Inflammatory macrophage (primary cell): ENCODE measurements around the gene EYA4.
A peak's percentile ranks its signal among the peaks of the same experiment; 100 is the strongest.

Experiments
- DNase-seq, 2 donors: peaks; one replicate each; pipeline ENCODE4 v3.0.0-alpha.2; 2020 to 2022

EYA4 gene

DNA sequence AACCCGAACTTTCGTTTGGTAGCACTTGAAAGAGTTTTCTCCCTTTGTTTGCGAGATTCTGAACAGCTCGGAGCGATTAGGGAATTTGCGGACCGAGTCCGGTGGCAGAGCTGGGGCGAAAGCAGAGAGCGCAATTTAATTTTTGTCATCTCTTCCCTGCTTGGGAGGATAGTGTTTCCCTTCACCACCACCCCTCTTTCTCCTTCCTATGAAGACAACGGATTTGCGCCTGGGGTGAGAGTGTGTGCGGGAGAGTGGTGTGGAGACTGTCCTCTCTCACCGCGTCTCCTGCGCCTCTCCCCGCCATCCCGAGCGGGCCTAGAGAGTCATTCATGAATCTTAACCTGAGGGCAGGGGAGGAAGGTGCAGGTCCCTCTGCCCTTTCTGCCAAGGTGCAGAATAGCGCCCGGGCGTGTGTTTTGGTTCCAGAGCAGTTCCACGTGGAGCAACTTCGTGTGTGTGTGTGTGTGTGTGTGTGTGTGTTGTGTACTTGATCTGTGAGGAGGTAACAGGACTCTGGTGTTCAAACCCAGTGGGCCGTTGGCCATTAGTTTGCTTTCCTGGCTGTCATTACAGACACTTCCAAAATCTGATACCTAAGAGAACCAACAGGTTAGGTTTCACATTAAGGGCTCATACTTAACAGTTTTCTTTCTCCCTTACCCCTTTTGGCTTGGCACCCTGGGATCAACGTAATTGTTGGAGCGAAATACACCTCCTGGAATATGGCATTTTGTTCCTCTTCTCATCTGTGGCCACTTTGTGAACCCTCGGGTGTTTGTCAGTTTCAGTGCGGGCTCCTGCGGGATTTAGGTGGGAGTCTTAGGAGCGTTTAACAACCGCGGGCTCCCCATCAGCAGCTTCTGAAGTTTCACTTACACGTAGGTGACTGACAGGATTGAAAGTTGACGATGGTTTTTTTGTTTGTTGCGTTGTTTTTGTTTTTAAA is 1.8 kb downstream of the EYA4 start:
- no peak for DNase-seq

- no peak for DNase-seq
Observed at GRCh38 chr6:133243723-133244305, 2.7 kb downstream of the EYA4 start.

GRCh38 chr6:133244519-133244918 is 3.4 kb downstream of the EYA4 start:
- no peak for DNase-seq

- DNase-seq: no peak
Observed at GRCh38 chr6:133245007-133245406, 3.9 kb downstream of the EYA4 start.

- no peak for DNase-seq
Observed at GRCh38 chr6:133245422-133245903, 4.3 kb downstream of the EYA4 start.

- DNase-seq: no peak
Observed at GRCh38 chr6:133247581-133247980, 6.4 kb downstream of the EYA4 start.

- no peak for DNase-seq
Observed at GRCh38 chr6:133248241-133249001, 7.3 kb downstream of the EYA4 start.

GRCh38 chr6:133251688-133252087 is 10.5 kb downstream of the EYA4 start:
- no peak for DNase-seq

DNA sequence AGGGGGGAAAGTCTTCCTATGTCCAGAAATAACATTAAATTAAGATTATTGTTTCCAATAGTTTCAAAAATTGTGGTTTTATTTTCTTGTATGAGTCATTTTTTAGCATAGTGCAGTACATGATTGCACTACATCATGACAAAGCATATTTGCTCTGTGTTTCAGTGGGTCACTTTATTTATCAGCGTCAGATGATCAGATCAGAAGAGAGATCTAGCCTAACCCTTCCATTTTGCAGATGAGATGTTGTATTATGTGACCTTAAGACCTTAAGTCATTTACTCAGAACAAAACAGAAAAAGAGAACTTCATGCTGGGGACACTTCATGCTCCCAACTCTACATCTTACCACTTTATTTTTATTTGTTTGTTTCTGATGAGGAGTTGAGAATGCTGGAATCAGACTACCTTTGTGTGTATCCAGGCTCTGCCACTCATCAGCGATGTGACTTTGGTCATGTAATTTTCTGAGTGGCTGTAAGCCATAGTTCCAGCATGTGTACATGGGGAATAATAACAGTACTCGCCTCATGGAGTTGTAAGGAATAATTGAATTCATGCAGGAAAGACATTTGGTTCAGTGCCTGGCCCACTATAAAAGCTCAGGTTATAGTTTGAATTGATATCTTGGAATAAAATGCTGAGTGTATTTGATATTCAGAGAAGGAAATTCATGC is 13.5 kb downstream of the EYA4 start:
- DNase-seq: peak in 1 of 2 donors; percentile 8

- no peak for DNase-seq
Observed at GRCh38 chr6:133257545-133258105, 16.5 kb downstream of the EYA4 start.

DNA sequence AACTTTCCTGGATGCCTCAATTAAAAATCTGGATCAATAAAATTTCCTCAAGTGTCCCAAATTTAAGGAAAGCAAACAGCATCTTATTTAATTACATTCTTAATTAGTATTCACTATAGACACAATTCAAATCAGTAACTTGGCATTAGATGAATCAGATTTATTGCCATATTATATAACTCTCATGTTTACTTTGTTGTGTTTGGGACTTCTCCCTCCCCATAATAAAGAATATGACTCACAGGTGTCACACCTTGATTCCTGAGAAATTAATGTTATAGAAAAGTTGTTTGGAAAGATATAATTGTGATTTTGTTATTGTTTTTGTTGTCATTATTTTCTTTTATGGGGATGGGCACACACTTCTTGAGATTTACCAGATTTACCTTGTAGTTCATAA is 18.4 kb downstream of the EYA4 start:
- no peak for DNase-seq

DNA sequence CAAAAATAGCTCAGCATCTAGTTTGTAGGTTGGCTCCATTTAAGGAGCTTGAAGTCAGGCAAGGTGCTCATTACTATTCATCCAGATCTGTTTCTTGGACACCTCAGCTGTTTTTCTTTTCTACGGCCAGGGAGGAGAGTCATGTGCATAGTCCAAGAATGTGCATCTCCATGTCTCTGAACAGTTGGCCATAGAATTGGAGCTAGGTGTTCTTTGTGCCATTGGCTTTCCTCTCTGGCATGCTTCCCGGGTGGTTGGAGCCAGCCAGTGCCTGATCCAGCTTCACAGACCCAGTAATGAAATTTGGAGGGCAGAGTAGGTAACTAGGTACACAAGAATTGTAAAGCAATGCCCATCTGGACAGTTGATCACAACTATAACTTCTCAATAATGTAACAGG is 21.6 kb downstream of the EYA4 start:
- DNase-seq: no peak

- DNase-seq: no peak
Observed at GRCh38 chr6:133265066-133265465, 23.9 kb downstream of the EYA4 start.

DNA sequence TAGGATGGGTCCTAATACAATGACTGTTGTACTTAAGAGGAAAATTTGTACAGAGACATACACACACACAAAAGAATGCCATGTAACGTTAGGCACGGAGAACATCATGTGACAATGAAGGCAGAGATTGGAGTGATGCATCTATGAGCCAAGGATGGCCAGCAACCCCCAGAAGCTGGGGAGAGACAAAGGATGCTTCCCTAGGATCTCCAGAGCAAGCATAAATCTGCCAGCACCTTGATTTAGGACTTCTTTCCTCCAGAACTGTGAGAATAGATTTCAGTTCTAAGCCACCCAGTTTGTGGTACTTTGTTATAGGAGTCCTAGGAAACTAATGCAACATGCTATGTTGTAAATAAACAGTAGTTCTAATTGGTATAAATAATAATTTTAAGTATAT is 25.0 kb downstream of the EYA4 start:
- no peak for DNase-seq

GRCh38 chr6:133268621-133269020 is 27.5 kb downstream of the EYA4 start:
- no peak for DNase-seq

- DNase-seq: no peak
Observed at GRCh38 chr6:133274813-133275212, 33.7 kb downstream of the EYA4 start.

- DNase-seq: no peak
Observed at GRCh38 chr6:133275213-133275612, 34.1 kb downstream of the EYA4 start.

- DNase-seq: no peak
Observed at GRCh38 chr6:133277228-133277899, 36.2 kb downstream of the EYA4 start.

DNA sequence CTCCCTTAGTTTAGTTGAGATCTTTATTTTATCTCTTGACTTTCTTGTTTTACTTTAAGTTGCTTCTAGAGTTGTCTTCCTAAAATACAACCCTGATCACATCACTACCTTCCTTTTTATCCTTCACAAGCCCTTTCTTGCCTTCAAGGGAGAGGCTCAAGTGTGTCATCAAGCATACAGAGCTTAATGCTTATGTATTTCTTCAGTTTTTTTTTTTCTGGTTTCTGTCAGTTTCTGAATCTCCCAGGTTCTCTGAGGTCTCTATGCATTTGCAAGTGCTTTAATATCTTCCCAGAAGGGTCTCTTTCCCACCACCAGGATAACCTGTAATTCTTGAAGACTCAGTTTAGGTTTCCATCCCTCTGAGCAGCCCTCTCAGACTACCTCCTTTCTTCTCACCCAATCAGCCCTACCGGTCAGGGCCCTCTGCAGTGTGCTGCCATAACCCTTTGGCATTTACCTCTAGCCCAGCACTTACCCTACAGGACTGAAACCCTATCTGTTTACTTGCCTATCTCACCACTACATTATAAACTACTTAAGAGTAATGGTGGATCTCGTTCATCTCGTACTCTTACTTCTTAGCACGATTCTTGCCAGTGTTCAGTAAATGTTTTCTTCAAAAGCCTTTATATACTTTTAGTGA is 36.9 kb downstream of the EYA4 start:
- DNase-seq: no peak

- DNase-seq: no peak
Observed at GRCh38 chr6:133286765-133287164, 45.6 kb downstream of the EYA4 start.

DNA sequence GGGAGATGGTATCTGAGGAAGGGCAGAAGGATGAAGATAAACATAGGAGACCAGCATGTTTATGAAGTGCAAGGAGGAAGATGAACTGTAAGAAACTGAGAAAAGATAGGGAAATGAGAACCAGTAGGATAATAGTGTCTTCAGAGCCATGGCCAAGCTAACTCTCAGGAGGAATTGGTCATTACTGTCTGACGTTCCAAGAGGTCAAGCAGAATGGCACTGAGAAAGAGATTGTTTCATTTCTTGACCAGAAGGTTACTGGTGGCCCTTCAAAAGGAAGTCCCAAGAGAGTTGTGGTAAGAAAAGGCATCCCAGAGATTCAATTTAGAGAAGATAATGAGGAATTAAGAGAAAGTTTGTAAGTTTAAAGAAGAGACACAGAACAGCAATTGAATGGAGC is 47.5 kb downstream of the EYA4 start:
- DNase-seq: no peak
